HuH-7 (cell line): Measurements from ENCODE around the gene BFSP1.

ENCODE experiments used
- DNase-seq: peaks from one replicate; pipeline ENCODE4 v3.0.0; 2011; ENCODE audit warnings: low spot score

The BFSP1 gene

DNA sequence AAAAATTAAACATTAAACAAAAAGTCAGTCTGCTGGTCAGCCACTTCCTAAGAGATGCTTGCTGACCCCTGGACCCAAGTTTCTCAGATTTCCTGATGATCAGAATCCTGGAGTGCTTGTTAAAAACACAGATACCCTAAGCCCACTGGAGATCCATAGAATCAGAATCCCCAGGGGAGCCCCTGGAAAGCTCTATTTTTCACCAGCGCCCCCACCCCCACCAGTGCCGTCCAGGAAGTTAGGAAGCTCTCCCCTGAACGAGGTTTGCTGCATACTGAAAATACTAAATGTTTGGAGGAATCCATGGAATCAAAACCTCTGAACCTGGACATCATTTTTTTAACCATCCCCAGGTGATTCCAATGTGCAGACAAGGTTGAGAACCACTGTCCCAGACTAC is 69.2 kb downstream of the BFSP1 start:
- no peak for DNase-seq

DNA sequence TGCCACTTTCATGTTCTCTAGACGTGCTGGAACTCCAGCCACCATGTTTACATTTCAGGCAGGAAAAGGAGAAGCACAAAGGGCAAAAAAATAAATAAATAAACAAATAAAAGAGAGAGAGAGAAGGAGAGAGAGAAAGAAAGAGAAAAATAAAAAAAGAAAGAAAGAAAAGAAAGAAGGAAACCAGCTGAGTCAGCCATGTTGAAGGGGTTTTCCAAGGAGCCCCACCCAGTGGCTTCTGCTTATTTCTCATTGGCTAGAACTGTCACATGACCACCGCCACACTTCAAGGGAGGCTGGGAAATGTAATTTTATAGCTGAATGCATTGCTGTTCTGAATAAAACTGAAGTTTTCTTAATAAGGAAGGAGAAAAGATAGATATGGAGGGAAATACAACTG is 71.1 kb downstream of the BFSP1 start:
- DNase-seq, result no peak

DNA sequence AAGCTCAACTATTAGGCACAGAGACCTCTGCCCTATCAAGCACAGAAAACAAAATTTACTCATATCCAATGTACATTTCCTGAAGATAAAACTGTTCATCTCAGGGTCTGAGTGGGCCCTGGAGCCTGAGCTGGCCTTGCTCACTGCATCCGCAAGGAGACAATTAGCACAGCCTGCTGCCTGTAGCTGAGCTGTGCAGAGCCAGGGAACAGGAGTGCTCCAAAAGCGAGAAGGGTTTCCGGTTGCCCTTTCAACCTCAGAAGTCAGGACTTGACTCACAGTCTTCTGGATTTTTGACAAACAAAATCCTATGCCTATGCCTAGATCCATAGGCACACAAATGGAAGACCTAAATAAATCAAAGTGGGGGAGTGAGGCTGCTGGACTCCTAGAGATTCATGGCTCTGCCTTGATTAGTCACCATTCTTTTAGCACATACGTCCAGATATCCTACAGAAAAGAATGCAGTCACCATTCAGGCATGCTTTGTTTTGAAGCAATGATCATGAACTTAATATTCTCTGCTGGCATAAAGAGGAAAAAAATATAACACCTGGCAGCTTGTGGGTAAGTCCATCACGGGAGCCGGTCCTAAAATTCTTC is 73.5 kb downstream of the BFSP1 start:
- no peak for DNase-seq

DNA sequence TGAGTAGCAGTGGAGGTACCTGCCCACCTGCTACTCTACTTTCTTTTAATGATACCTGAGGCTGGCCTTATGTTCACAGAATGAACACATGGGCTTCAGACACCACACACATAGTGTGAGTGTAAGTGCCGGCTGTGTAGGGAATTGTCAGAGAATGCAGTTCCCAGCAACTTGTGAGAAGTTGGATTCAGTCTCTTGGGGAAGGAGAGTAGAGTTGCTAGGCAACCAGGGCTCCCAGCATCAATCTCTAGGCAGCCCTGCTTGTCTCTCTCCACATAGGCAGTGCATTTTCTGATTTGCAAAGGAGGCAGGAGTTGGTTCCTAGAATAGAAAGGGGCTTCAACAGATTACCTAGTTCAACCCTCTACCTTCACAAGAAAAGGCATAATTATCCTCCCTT is 74.1 kb downstream of the BFSP1 start:
- no peak for DNase-seq

DNA sequence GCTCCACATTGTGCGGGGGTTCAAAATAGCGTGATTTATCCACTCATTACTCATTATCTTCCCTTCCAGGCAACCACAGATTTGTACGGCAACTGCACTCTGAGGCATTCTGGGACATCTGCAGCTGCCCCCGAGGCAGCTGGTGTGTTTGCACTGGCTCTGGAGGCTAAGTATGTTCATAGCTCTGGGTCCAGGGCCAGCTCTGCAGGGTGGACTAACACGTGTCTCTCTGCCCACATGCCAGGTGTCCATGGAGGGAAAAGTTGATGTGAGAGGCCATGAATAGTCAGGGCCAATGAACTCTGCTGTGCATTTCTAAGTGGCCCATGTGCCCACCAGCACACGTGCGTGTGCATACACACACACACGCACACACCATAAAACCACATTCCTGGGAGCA is 74.9 kb downstream of the BFSP1 start:
- no peak for DNase-seq

DNA sequence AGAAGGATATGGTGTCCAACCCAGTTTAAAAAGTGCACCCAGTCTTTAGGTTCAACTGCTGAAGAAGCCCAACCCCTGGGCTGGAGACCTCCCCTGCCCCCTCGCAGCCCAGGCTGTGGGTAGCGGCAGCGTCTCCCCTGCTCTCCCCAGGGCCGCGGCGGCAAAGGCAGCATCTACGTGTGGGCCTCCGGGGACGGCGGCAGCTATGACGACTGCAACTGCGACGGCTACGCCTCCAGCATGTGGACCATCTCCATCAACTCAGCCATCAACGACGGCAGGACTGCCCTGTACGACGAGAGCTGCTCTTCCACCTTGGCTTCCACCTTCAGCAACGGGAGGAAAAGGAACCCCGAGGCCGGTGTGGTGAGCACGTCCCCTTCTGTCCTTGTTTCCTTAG is 77.6 kb downstream of the BFSP1 start:
- no peak for DNase-seq

DNA sequence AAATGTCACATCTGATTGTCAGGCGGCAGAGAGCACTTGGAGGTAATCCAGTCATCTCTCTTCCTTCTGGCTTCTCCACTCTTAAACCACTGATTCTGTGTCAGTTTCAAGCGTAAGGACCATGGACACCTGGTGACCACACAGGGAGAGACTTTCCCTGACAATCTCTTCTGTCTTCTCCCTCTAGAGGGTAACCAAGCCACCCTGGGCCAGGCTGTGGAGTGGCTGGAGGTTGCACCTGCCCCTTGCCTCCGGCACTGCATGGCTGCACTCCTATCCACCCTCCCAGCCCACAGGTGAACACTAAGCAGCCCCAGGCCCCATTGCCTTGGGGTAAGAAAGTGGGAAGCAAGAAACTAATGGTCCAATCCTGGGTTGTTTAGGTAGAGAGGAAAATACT is 78.7 kb downstream of the BFSP1 start:
- DNase-seq, result no peak

DNA sequence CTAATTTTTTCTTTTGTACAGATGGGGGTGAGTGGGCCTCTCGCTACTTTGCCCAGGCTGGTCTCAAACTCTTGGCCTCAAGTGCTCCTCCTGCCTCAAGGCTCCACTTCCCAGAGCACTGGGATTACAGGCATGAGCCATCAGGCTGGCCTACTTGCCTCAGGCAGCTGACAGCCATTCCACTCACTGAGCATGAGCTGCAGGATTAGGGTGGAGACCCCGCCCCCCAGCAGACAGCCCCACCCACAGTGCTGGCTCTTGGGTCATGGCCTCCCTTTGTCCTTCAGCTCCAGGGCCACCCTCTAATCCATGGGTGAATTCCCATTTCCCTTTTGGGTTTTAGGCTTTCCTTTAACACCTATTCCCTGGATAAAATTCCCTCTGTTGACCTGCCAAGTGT is 82.1 kb downstream of the BFSP1 start:
- DNase-seq, result no peak

DNA sequence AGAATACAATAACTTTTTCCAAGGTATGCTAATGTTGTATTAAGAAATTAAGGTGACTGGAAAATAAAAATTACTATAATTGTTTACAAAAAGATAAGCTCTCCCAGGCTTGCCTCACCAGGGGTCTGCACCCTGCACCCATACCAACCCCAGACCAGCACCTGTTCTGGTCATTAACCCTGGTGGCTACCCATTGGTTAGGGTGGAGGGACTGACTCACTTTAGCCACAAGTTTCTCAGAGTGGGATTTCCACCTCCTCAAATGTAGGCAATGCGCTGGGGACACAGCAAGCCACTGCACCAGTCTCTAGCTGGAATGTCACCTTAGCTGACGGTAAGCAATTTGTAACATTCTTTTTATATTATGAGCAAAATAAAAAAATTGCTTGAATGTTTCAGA is 83.1 kb downstream of the BFSP1 start:
- no peak for DNase-seq

DNA sequence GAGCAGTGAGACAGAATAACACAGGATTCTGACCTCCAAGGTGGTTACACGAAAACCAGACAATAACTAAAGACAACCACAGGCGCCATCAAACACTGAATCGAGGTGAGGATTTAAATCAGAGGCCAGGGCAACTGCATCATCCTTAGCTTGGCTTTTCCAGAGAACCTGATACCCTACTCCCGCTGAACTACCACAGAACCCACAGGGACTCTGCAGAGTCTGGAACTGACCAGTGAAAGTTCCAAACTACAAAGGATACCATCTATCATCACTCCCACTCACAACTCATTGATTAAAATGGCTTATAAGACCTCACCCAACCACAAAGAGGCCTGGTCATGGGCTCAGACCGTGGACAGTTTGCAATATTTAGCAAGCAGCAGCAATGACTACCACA is 85.0 kb downstream of the BFSP1 start:
- no peak for DNase-seq

DNA sequence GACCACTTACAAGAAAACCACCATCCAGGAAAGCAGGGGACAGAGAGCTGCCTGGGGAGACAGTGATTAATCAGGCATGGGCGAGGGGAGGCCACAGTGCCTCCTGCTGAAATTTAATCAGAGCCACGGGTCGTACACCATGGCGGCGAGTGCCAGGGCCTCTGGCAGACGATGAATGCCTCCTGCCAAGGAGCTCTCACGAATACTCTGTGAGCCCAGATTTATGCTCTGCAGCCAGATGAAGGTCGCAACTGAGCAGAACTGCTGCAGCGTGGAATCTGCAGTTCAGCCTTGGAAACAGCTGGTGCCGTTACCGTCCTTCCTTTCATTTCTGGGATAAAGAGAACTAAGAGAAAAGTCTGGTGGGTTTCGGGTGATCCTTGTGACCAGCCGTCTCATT is 85.6 kb downstream of the BFSP1 start:
- DNase-seq, result no peak

DNA sequence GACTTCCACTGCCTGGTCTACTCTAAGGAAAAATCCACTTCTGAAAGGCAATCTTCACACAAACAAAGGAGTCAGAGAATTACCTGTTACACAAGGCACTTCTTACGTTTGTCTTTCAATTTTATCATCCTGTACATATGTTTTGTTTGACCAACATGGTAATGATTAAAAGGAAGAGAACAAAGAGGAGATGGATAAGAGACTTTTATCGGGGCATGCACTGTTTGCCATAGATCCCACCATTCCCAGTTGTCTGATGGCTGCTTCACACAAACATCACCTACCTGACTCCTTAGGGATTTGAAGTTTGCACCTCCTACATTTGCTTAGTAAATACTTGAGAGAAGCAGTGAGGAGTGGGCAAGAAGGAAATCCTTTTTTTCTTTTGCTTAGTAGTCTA is 87.1 kb downstream of the BFSP1 start:
- no peak for DNase-seq
